Activated T-helper 9 cell treated with anti-CD3 and anti-CD28 coated beads, Interleukin-2, amount 50 U/mL, for 16 hours (primary cell): ENCODE data around the gene DEFB114.

Source experiments
- DNase-seq: peaks from one replicate; pipeline ENCODE4 v3.0.0-alpha.2; 2020; ENCODE audit warnings: low read depth

DEFB114 gene

DNA sequence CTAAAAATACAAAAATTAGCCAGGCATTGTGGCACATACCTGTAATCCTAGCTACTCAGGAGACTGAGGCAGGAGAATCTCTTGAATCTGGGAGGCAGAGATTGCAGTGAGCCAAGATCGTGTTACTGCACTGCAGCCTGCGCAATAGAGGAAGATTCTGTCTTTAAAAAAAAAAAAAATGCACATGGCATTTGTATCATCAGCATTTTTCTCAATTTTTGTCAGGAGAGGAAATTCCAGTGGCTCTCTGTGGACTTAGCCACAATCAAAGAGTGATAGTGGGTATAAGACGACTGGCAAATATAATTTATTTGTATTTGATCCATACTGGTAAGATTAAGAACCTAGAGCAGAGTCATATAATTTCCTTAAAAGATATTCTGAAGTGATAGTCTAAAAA, 28.6 kb downstream of the DEFB114 start:
- no peak for DNase-seq

- DNase-seq: no peak
Observed at GRCh38 chr6:49934770-49935169, 29.2 kb downstream of the DEFB114 start.

DNA sequence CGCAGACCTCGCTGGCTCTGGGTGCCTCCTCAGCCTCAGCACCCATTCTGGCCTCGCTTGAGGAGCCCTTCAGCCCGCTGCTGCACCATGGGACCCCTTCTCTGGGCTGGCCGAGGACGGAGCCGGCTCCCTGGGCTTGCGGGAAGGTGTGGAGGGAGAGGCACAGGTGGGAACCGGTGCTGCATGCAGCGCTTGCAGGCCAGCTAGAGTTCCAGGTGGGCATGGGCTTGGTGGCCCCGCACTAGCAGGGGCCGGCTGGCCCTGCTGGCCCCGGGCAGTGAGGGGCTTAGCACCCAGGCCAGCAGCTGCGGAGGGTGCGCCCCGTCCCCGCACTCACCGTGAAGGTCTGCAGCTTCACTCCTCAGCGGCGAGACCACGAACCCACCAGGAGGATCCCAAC, 30.4 kb downstream of the DEFB114 start:
- DNase-seq: no peak

- DNase-seq: no peak
Observed at GRCh38 chr6:49929340-49929739, 34.6 kb downstream of the DEFB114 start.

DNA sequence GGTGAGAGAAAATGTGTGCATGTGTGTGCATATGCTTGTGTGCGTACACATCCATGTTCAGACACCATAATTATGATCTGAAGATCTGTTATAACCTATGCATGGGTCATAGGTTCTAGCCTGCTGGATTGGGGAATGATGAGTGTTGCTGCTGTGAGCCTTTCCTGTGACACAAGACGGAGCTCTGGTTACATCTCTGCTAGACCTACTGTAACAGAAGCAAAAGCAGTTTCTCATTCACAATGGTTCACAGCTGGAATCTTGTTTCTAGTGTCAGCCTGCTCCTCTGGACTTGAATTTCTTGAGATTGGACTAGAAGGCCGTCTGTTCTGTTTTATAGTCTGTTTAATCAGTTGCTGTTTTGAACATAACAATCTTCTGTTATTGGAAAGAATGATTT, 40.1 kb downstream of the DEFB114 start:
- no peak for DNase-seq

DNA sequence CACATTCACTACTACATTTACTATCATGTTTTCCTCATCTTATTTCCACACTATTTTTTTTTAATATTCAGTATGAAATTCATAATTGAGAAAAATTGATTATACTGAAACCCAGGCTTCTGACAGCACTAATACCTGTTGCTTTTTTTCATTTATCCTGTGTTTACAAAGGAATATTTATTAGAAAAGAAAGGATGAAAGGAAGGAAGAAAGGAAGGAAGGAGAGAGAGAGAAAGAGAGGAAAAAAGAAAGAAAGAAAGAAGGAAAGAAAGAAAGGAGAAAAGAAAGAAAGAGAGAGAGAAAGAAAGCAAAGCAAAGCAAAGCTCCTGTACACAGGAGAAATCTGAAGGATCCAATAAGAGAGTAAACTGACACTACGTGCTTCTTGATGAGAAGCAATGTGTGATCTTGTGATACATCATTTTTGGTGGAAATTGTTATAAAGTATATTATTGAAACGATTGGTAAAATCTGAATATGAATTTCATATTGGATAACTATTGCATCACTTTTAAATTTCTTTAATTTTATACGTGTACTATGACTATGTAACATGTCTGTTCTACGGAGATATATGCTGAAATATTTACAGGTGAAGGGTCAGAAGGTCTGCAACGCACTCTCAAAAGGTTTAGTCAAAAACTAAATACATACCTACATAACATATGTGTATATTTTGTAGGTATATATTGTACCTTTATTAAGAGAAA, 43.9 kb downstream of the DEFB114 start:
- no peak for DNase-seq

DNA sequence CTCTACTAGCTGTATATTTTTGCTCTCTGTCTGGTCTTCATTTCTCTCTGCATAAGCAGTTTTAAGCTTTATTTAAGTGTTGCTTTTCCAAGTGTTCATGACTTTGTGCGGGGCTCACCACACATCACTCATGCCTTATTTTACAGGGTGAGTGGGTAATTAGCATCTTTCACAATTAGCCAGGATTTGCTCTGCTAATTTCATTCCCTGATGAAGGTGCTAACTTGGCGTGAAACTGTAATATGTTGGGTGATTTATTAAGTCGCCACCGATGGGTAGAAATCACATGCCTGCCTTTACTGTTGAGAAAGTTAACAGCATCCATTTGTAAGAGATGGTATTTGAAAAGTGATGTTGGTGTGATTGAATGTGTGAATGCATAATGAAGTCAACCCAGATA, 44.7 kb downstream of the DEFB114 start:
- no peak for DNase-seq

DNA sequence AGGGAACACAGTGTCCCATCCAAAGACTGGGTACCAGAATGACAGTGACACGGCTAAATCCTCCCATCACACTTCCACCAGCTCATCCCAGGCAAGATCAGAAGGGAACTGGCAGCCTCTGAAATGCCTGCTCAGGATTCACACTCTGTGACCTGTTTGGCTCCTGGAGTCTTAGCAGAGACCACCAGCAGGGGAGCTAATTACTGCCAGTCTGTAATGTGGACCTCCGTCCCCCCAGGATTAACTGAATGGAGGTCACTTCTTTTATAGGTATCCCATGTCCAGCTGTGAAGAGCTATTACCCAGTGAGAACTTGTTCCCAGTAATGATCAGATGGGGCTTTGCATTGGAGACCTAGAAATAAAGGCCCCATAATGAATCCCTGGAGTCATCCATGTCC, 45.2 kb downstream of the DEFB114 start:
- no peak for DNase-seq

DNA sequence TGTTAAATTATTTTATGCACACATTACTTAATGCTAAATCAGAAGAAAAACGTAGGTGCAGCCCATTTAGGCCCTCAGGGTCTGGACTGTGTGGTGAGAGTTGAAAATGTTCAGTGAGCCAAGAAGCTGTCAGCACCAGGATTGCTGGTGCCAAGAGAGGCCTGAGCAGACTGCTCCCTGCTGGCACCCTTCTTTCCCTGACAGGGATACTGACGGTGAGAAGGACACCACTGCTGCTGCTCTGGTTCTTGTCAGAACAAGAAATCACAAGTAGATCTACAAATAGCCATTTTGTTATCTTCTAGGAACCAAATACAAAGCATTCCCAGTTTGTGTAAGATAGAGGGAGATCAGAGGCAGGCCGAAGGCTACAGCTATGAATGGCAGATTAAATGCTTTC, 48.9 kb downstream of the DEFB114 start:
- no peak for DNase-seq

DNA sequence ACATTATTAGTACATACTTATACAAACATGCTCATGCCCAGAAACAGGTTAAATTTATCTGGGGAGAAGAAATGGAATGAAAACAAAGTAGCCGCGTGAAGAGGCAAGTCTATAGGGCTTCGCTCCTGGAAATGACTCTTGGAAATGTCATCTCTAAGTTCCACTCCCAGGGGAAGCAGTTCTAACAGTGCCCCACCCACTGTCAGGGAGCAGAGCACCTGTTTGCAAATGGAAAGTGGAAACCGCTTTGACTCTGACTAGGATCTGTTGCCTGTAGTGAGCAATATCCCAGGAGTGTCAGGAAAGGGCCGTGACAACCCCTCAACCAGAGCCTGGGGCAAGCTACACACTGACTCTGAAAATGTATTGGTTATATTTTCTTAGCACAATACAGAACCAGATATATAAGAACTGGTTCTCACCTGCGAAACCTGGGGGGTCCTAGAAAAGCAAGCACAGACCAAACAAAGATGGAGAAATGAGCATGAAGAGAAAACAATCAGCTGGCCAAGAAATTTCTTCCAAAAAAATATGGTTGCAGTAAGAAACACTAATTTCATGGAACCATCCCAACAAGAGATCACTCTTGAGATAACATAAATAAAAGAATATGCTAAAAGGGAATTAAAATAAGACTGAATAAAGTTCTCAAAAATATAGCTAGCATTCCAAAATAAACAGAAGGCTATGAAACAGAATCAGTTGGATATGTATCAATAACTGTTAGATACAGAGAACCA, 50.2 kb downstream of the DEFB114 start:
- DNase-seq: no peak

- no peak for DNase-seq
Observed at GRCh38 chr6:49912196-49912595, 51.8 kb downstream of the DEFB114 start.

- DNase-seq: no peak
Observed at GRCh38 chr6:49911252-49911651, 52.7 kb downstream of the DEFB114 start.
